K562 (cell line): ENCODE data around the gene ITGA2B. TPM values are rescaled to one million over a fixed set of nuclear protein-coding genes. Genes with fewer than 3 reads are reported as not detected.

Experiments used
- ATAC-seq: fragments of 200-7000 bp; cut with Tn5 transposase; 3 replicates; pipeline ENCODE4 v1.9.1; 2020; ENCODE audit warnings: moderate library complexity
- BruUV-seq: library from RNA; stranded (reverse); fragments of 400-500 nt; replicated peaks from 2 replicates; lab custom pipeline; 2021; lab: Mats Ljungman, UMichigan
- CTCF ChIA-PET: fragments of 300-600 bp; formaldehyde crosslinking; extraction: SDS; loops from one replicate; lab custom pipeline; 2021; ENCODE audit warnings: low intra/inter-chr PET ratio; lab: Yijun Ruan, JAX
- POLR2A ChIA-PET: fragments of 300-600, 350-650 bp; sonication (Branson Sonifier 250); formaldehyde crosslinking; extraction: SDS; loops from one replicate; lab custom pipeline; 2021; ENCODE audit warnings: antibody characterized with exemption, inconsistent platforms; lab: Yijun Ruan, JAX
- DNase-seq, 4 experiments: peaks; one replicate each; pipeline versions ENCODE4 v3.0.0 to v3.0.0-alpha.2; 2011 to 2018; ENCODE audit warnings: low spot score in 3 of 4, mixed read lengths in 3 of 4; ENCODE audit errors: extremely low read depth in 1 of 4
- FAIRE-seq: peaks from 2 replicates; lab custom pipeline; 2011; peaks lifted over from hg19 to GRCh38; lab: Jason Lieb, UNC
- H2AFZ ChIP-seq: 2 replicates; pipeline ENCODE4 v1.6.0; 2011; ENCODE audit warnings: low read depth, low read length, control low read depth, inconsistent platforms
- H3K27ac ChIP-seq: fragments of 200-600 bp; 3 replicates; pipeline ENCODE4 v1.8.0; 2011; ENCODE audit warnings: low read depth, mild to moderate bottlenecking, control low read depth, inconsistent platforms, low read length, moderate library complexity, mixed read lengths; ENCODE audit errors: extremely low read depth
- H3K27me3 ChIP-seq, 2 experiments: fragments of 300-600 bp in 1 of 2; 2 replicates in 1 of 2; 3 replicates in 1 of 2; pipeline versions ENCODE4 v1.6.0 to v1.8.0; 2011; ENCODE audit warnings: inconsistent platforms in 2 of 2, low read length in 2 of 2, mild to moderate bottlenecking in 1 of 2, mixed read lengths in 1 of 2, moderate library complexity in 1 of 2; ENCODE audit not compliant: control insufficient read depth in 2 of 2, insufficient read depth in 2 of 2
- H3K36me3 ChIP-seq: fragments of 300-600 bp; 3 replicates; pipeline ENCODE4 v1.8.0; 2011; ENCODE audit warnings: mild to moderate bottlenecking, low read length, inconsistent platforms; ENCODE audit not compliant: control insufficient read depth, insufficient read depth
- H3K4me1 ChIP-seq, 2 experiments: fragments of 200-600 bp in 1 of 2; replicated peaks in 1 of 2; 2 replicates in 1 of 2; 3 replicates in 1 of 2; pipeline versions ENCODE4 v1.5.1 to v1.8.0; 2011; ENCODE audit warnings: inconsistent platforms in 2 of 2, low read length in 2 of 2, mild to moderate bottlenecking in 1 of 2, mixed read lengths in 1 of 2, moderate library complexity in 1 of 2; ENCODE audit not compliant: control insufficient read depth in 2 of 2, insufficient read depth in 2 of 2
- H3K4me2 ChIP-seq: 2 replicates; pipeline ENCODE4 v1.6.1; 2011; ENCODE audit warnings: low read length, control low read depth, inconsistent platforms, mixed read lengths; ENCODE audit not compliant: insufficient read depth
- H3K4me3 ChIP-seq: fragments of 200-600 bp; sonication (generic), shearing (Covaris generic); 2 replicates; pipeline ENCODE4 v1.5.1; 2016; ENCODE audit warnings: control low read depth, inconsistent platforms
- H3K79me2 ChIP-seq: fragments of 200-600 bp; 3 replicates; pipeline ENCODE4 v1.8.0; 2011; ENCODE audit warnings: low read length, inconsistent platforms; ENCODE audit not compliant: control insufficient read depth, insufficient read depth
- H3K9ac ChIP-seq, 2 experiments: 2 replicates each; pipeline versions ENCODE4 v1.6.0 to v1.6.1; 2011; ENCODE audit warnings: low read depth in 2 of 2, low read length in 2 of 2, control low read depth in 1 of 2, inconsistent platforms in 1 of 2, mild to moderate bottlenecking in 1 of 2, mixed read lengths in 1 of 2; ENCODE audit not compliant: insufficient read depth in 1 of 2
- H3K9me1 ChIP-seq: one replicate; pipeline ENCODE4 v1.6.0; 2011; ENCODE audit warnings: inconsistent platforms, mild to moderate bottlenecking, low read length, moderate library complexity; ENCODE audit not compliant: control insufficient read depth, insufficient read depth
- H3K9me3 ChIP-seq: replicated peaks from 2 replicates; pipeline ENCODE4 v1.5.1; 2011; ENCODE audit warnings: low read depth, low read length, inconsistent platforms; ENCODE audit not compliant: control insufficient read depth, insufficient read depth
- H4K20me1 ChIP-seq: replicated peaks from 2 replicates; pipeline ENCODE4 v1.6.1; 2011; ENCODE audit warnings: low read length, inconsistent platforms, mixed read lengths; ENCODE audit not compliant: control insufficient read depth, insufficient read depth
- ESRRA ChIP-seq: fragments of 450-650 bp; IDR thresholded peaks from 2 replicates; pipeline ENCODE4 v1.6.1; 2014; ENCODE audit warnings: low read depth, mild to moderate bottlenecking, moderate library complexity, borderline replicate concordance
- KLF10 ChIP-seq: fragments of 250-450 bp; sonication (Bioruptor Pico); IDR thresholded peaks from 2 replicates; pipeline ENCODE4 v1.6.1; 2021; ENCODE audit warnings: matching md5 sums
- WGBS: fragments of 100-300 bp; shearing (Covaris generic); methylation state at CpG from one replicate; pipeline ENCODE4 v1.1.6; 2016; ENCODE audit warnings: low coverage, mixed read lengths; ENCODE audit not compliant: insufficient coverage; ENCODE audit errors: missing lambda C conversion rate; 5-methylcytosine and 5-hydroxymethylcytosine counted together
- in situ Hi-C: fragments of 300-500 bp; cut with MboI; formaldehyde crosslinking; loops from 4 replicates; pipeline ENCODE4 v1.15.0; 2018; ENCODE audit warnings: inconsistent platforms, mixed read lengths
- intact Hi-C: fragments of 100-400 bp; cut with micrococcal nuclease; formaldehyde crosslinking; loops from 2 replicates; pipeline ENCODE4 v1.14.2; 2022
- polyA plus RNA-seq, 8 experiments: library from polyadenylated mRNA; depleted of rRNA in 4 of 8; stranded (reverse) in 5 of 8; unstranded in 3 of 8; fragments of >200 nt; fragmentation: Nextera tagmentation in 2 of 8; fragmentation: Illumina TruSeq in 1 of 8; extraction: Ambion mirVana in 2 of 8; extraction: Trizol in 1 of 8; gene quantifications; 2 replicates each; pipeline versions ENCODE4 v1.2.1 to v1.2.3, GENCODE V29; 2011 to 2014; ENCODE audit warnings: inconsistent platforms in 1 of 8, missing spikeins in 1 of 8
- total RNA-seq, 7 experiments: library from RNA; depleted of rRNA in 6 of 7; stranded (reverse); fragments of >200 nt in 6 of 7; fragmentation: Illumina TruSeq in 2 of 7; extraction: Trizol in 2 of 7; gene quantifications; 2 replicates each; pipeline versions ENCODE4 v1.2.1 to v1.2.3, GENCODE V29; 2011 to 2021; ENCODE audit warnings: low replicate concordance in 1 of 7

The ITGA2B gene
- total and polyA plus RNA-seq, 9 of the 15 experiments (the other 6 are each of a cell fraction or from before 2014, with no cell fraction given): 1.1 to 26.4 (median 5.6) TPM

DNA sequence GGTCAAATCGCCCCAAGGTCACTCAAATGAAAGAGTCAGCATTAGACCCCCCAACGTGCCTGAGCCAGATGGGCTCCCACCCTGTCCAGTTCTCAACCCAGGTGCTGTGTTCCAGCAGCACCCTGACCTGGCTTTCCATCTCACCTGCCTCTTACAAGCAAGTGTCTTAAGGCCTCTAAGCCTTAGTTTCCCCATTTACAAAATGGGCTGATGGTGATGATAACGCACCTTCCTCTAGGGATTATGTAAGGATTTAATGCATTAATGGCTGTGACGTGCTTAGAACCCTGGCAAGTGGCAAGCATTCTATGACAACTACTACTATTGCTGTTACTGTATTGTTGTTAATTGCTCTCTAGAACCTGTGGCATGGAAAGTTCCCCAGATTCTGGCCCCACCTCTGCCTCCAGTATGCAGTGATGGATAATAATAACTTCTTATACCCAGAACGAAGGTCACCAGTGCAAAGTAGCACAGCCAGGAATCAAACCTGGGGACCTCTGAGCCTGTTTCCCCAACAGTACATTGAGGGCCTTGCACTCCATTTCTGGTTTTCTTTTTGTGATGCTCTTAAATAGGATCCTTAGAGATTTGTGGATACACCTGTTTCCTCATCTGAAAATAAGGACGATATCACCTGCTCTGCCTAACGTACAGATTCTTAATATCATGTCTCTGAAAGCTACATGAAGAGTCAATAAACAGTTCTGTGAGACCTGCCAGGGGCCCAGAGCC, 61.6 kb downstream of the ITGA2B start:
- Histone ChIP-seq H3K9ac (no peak overlapping the region), H3K27me3 (no peaks in the 10 kb centered on the region), H3K4me1 (peaks cover 11 to 52% of the 10 kb centered on the region in 2 experiments; a peak in 4 of 5 replicates), H3K36me3 (peaks cover 3% of the 10 kb centered on the region; the same call in 1 of the 3 replicates), H3K27ac (no peak overlapping the region), H3K9me3 (no peaks in the 10 kb centered on the region), H2AFZ (peak overlapping the region; percentile 46; the same call in 1 of the 2 replicates), H4K20me1 (no peaks in the 10 kb centered on the region), H3K79me2 (peaks cover 25% of the 10 kb centered on the region), H3K4me3 (no peak overlapping the region), H3K9me1 (no peaks in the 10 kb centered on the region), H3K4me2 (no peak overlapping the region)
- no peak for TF ChIP-seq KLF10 (CRISPR knock-in tag)
- 0 out of 2 replicates have a peak, but pooled peaks have one; percentile 24 for TF ChIP-seq ESRRA
- ChIA-PET POLR2A (interaction anchor here (0.6 to 0.9 kb wide), 3 partner anchors 13 to 1461 kb away, joined by 3 read pairs; no protein-coding TSS in a partner anchor), CTCF (interaction anchor here (3.6 kb wide), 1 partner anchor 116 kb away, joined by 16 read pairs; no protein-coding TSS in a partner anchor)
- WGBS: 77% methylated on average over 7 of the region's 7 CpGs
- FAIRE-seq (no peak), ATAC-seq (no peak), DNase-seq (no peak)
- in situ Hi-C loops (loop anchor here (5.0 to 25.0 kb wide), 2 partner anchors 116 to 391 kb away; partner anchors contain the start of gene PPY), intact Hi-C loops (no loop called here)
- BruUV-seq: no TSS peak
